ENCODE results near the gene DOK5.

DNA sequence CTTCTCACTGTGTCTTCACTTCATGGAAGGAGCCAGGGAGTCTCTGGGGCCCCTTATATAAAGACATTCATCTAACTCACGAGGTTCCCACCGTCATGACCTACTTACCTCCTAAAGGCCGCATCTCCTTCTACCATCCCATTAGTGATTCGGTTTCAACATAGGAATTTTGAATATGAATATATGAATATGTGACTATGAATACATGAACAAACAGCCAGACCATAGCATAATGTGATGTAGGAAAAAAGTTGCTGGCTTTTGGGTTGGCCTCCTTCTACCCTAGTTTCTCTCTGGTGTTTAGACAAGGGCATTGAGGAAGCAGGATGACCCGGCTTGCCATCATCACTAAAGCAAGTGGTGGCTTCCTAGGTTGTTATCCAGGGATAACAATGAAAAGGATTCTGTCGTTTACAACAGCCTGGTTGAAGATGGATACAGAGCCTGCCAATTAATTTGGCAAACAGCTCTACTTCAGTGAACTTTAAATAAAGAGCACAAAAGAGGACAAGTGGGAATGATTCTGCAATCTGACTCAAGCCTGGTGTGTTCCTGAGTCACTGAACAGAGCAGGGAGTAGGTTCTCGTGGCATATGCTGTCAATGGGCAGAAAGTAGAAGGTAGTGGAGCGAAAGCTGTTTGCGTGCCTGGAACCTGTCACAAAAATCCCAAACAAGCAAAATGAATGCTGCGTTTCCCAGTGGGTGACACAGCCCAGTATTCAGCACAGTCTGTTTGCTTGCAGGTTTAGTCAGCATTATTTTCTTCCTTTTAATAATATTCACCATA is 44.0 kb upstream of the DOK5 start:
- TF ChIP-seq CREB1 (IDR thresholded peaks at IDR 0.05; ENCODE audit: low read depth) (no peak), MYC (IDR thresholded peaks at IDR 0.05; ENCODE audit: insufficient read depth, insufficient read length, insufficient replicate concordance, low read length, severe bottlenecking) (no peak), FOXM1 (IDR thresholded peaks at IDR 0.05; ENCODE audit: low read depth, low read length) (no peak)
